SKM-1 treated with dmso at 0.1 percent for 144 hours (cell line): Measurements from ENCODE around the gene STARD4.

Experiments used
- DNase-seq: peaks from one replicate; lab custom pipeline; 2025; ENCODE audit not compliant: unreplicated experiment; lab: John Stamatoyannopoulos, UW

Gene STARD4

DNA sequence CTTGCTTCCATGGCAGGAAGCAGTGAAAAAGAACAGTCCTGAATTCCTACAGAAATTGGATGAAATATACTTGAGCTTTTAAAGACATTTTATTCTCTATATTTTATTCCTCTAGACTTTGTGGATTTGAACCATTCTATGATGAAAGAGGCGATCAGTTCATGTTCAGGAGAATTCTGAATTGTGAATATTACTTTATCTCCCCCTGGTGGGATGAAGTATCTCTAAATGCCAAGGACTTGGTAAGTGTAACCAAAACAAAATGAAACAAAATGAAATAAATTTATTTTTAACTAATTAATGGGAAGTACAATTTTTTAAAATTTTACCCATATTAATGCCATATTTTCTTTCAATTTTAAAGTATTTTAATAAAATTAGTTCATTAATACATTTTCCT lies 34.1 kb downstream of the STARD4 start:
- no peak for DNase-seq

DNA sequence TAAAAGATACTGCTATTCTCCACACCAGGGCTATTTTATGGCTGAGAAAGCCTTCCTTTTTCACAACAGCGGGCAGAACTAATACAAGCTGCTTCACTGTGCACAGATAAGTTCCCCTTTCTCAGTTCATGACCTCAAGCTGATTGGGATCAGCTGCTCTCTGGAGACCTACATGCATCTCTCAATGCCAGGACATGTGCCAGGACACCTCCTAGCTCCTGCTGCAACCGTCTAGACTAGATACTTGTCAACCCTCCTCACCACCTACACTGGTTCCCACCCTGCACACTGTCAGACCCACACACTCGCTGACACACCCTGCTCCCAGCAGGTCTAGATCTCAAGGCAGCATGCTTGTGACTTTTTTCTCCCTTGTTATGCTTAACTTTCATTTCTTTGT lies 39.8 kb downstream of the STARD4 start:
- DNase-seq, result peak; percentile 82

GRCh38 chr5:111472096-111472495 lies 40.2 kb downstream of the STARD4 start:
- no peak for DNase-seq

DNA sequence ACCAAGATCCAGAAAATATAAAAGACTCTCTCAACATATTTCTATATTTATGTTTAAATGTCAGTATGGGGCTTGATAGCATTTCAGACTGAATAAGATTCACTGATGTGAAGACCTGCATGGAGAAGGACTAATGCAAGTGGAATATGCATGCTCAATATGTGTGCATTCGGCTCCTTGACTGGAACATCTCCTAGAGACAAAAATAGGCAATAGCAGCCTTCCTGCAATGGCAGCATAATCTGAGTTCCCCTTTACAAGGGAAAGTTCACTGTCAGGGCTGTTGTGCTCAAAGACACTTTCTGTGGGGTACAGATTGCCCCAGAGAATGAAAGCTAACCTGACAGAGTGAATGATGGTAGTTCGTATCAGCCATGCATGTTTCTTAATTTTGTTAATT lies 42.4 kb downstream of the STARD4 start:
- peak; percentile 8 for DNase-seq

GRCh38 chr5:111469293-111469896 lies 42.9 kb downstream of the STARD4 start:
- DNase-seq, result no peak

- no peak for DNase-seq
These were observed 49.0 kb downstream of the STARD4 start for GRCh38 chr5:111463311-111463710.

DNA sequence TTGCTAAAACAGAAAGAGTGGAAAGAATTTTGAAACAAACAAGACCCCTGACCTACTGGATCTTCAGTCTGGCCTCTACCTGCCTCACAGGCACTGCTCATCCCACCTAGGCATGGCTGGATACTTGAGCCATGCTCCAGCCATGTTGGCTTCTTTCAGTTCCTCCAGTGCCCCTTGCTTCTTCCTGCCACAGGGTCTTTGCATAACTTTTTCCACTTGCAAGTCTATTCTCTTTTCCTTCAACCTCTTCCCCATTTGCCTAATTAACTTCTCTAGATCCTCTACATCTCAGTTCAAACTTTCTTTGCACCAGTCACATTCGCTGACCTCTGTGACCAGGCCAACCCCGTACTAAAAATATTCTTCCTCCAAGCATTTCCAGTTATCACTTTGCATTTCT lies 50.4 kb downstream of the STARD4 start:
- peak; percentile 79 for DNase-seq

GRCh38 chr5:111461255-111461671 lies 51.1 kb downstream of the STARD4 start:
- no peak for DNase-seq

- DNase-seq, result no peak
These were observed 57.6 kb downstream of the STARD4 start for GRCh38 chr5:111454776-111455175.

DNA sequence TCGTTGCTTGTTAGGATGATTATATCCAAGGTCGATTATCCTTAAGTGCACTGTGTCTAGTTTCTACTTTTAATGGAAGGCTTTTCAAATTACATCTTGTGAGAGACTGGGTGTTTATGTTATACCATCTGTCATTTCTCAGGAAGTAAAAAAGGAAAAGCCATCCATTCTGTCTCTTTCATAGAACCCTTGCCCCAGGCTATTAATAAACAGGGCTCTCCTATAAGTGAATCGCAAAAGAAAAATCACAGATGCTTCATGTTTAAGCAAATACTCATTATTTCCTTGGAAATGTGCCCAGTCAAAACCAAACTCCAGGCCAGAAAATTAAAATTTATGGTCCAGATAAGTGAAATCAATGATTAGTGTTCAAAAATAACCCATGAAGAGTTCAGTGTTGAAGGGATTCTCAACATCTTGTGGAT lies 58.1 kb downstream of the STARD4 start:
- no peak for DNase-seq

DNA sequence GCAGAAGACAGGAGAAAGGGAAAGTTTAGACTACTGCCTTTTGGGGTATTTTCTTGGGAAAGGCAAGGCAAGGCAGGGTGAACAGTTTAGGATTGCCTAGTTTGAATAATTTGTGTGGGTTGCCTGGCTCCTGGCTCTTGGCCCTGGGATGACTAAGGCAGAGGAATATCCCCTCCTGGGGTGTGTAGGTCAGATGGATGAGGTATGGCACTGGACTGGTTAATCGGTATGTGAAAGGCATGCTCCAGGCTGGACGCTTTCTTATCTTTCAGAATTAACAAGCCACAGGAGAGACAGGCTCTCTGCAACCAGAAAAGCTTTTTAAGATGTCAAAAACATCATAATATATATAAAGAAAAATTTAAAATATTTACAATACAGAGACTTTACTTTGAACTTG lies 58.6 kb downstream of the STARD4 start:
- no peak for DNase-seq

- DNase-seq, result no peak
These were observed 59.0 kb downstream of the STARD4 start for GRCh38 chr5:111453295-111453694.

GRCh38 chr5:111447822-111448221 lies 64.5 kb downstream of the STARD4 start:
- DNase-seq, result no peak

- no peak for DNase-seq
These were observed 65.2 kb downstream of the STARD4 start for GRCh38 chr5:111447099-111447498.
